Colon (tissue), 2 donors: Measurements from ENCODE around the gene CCNC.
"Not testable (repeated sequence)": the region's sequence is repeated elsewhere in the genome, so short reads cannot be mapped to it uniquely, and the experiment has no call there.

ENCODE experiments used
- FAIRE-seq: peaks from 2 replicates; lab custom pipeline; 2012; peaks lifted over from hg19 to GRCh38; lab: Jason Lieb, UNC
- donor health status: control.
- donor health status: control.

Gene CCNC

DNA sequence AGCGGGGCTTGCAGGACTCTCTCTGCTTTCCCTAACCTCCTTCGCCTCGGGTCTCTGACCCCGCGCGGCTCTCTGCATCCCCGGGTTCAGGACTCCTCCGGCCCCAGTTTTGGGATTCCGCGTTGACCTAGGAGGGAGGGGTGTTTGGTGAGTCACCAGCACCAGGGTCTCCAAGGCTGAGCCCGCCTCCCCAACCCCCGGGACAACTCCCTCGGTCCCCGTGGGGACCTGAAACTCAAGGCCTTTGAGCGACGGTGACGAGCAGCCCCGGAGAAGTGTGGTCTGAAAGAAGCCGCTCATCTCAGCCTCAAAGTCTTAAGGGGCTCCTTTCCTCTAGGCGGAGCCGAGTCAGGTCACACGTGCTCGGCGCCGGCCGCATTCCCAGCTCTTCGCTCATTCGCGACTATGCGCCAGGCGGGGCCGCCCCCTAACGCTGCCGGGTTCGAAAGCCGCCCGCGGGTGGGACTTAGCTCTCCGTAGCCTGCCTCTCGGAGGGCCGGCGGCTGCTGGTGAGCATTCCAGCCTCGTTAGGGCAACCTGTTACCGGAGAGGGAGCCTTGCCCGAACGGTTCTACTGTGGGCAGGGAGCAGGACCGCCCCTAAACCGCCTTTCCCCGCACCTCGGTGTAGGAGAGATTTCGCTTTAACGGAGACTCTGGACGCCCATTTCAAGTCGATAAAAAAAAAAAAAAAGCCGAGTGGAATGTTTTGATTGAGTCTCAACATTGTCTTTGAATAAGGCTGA is 35.1 kb upstream of the CCNC start:
- no peak for FAIRE-seq

DNA sequence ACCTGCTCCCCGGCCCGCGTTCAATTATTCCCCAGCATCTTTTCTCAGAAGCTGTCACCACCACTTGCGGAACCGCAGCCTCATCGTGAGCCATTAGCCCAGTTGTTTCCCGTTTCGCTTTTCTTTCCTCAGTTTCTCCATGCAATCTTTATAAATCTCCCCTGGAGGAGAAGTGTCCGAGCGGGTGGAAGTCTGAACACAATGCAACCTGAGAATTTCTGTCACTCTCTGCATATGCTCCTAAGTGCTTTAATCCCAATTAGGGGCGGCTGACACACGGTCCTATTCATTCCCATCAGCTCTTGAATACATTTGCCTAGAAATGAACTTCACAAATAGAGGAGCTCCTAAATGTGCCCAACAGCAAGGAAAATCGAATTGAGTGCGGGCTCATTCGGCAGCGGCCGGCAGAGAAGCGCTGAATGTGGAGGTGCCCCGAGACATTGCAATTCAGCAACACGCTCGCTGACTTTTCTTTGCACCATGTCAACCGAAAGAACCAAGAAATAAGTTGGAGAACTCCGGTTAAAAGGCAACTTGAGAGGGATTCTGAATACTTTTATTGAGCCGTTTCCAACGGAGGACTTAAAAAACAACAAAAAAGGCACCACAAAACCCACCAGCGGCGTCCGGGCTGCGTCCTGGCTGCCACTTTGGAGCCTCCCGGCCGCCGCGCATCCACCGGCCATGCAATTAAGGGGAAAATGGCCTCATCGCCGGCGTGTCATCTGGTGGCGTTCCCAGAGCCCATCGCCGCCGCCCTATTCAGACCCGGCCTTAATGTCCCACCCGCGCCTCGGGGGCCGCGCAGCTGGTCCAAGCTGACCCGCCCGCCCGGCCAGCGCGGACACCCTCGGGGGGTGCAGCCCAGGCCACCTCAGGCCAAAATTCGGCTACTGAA is 34.3 kb upstream of the CCNC start:
- no peak for FAIRE-seq

DNA sequence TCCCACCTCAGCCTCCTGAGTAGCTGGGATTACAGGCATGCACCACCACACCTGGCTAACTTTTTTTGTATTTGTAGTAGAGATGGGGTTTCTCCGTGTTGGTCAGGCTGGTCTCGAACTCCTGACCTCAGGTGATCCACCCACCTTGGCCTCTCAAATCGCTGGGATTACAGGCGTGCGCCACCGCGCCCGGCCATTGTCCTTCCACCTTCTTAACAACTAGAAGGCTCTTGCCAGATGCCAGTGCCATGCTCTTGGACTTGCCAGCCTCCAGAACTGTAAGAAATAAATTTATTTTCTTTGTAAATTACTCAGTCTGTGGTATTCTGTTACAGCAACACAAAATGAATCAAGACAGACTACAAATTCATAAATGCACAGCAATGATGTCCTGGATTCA is 26.2 kb upstream of the CCNC start:
- not testable (repeated sequence) for FAIRE-seq

DNA sequence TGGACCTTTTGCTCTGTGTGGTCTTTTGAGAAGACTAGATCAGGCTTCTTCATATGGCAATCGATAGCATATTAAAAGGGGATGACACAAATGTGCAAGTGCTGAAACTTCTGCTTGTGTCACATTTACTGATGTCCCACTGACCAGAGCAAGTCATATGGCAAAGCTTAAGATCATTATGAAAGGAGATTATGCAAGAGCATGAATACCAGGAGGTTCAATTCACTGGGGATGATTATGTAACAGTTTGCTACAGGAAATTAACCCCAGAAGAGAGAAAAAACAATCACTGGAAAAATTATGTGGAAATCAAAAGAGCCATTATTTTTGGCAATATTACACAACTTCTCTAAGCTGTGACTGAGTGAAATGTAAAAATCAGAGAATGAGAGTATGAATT is 24.4 kb upstream of the CCNC start:
- no peak for FAIRE-seq

DNA sequence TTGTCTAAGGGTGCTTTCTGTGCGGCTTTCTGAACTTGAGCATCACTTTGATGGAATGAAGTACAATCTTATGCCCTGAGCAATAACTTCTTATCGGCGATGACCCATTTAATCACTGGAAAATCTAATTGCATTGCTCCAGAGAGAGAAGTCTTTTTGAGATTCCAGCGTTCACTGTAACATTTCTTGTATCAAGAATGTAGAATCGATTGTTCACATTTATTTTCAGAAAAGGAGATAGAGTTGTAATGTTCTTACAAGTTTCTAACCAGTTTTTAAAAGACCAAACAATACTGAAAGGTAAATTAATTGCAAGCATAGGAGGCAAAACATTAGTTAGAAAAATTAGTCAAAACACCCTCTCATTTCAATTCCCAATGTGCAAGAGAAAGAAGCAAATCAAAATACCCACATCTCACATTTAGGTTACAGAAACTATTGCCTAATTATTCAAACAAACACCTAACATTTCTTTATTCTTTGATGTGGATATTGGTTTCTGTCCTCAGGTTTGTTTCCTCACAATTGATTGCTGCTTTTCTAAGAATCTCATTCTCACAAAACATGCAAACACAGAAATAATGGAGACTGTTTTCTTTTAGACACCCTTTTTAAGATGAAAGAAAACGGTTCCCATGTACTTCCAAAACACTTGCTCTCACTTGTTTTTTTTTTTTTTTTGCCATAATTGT is 23.4 kb upstream of the CCNC start:
- no peak for FAIRE-seq

DNA sequence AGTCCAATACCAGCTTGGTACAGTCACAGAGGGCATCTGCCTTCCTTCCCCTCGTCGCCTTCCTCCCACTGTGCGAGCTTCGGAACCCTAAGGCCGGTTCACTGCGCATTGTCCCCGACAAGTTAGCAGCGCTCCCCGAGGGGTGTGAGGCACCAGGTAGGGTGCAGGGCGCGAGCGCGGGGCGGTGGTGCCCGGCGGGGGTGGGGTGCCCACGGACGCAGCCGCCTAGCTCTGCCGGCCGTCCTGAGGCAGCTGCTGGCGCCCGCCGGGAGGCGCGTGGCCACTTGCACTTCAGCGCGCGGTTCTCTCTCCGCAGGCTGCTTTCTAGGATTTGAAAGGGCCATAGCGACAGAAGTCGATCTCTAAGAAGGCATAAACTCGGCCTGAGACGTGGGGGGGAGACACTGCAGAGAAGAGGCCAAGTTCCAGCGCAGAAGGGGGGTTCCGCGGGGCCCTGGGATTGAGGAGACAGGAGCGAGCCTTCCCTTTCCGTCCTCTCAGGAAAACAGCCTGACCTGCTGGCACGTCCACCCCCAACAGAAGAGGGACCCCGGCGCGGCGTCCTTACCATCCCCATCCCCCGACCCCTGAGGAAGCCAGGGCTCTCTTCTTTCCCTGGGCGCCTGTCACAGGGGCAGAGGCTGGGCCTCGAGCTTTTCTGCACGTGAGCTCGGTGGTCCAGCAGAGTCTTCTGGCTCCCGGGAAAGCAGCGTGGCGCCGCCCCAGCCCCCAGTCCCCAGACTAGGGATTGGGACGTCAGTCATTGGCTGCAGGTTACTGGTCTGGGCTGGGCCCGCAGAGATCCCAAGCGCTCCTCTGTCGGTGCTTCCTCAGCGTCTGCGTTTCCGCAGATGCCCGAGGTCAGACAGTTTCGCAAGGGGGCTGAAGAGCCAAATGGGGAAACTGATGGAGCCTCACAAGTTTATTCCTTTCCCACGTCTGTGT is 22.5 kb upstream of the CCNC start:
- FAIRE-seq = no peak

DNA sequence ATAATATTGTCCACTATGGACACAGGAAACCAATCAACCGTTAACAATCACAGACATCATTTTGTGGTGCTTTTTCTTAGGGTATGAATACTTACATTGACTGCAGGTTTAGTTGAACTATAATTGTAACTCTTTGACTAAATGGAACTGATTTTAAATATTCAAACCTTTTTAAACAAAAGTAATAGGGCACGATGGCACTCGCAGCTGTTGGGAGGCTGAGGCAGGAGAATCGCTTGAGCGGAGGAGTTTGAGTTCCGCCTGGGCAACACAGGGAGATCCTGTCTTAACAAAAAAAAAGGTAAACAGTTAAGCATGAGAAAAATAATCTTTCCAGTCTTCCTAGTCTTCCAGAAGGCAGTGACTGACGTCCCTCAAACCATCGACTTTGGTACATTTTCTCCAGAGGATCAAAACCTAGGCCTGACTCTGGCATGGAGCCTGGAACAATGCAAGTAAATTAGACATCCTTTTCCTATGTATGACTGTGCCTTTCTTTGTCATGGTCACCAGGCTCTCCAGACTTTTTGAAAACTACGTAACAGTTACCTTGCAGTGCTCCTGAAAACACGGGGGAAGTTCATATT is 21.5 kb upstream of the CCNC start:
- FAIRE-seq = no peak

DNA sequence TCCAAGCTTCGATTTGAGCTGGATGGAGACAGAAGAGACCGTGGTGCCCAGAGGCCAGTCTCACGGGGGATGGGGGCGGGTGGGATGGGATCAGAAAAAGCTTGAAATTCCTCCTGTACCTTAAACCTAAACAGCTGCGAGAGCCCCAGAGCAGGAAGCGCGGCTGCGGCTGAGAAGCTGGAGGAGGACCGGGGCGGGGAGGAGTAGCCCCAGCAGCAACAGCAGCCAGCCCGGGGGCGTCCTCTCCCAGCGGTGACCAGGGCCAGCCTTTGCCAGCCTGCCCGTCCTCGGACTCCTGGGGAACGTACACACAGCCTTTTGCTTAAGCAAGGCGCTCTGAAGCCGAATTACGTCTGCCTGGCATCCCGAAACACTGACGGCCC is 20.8 kb upstream of the CCNC start:
- no peak for FAIRE-seq

DNA sequence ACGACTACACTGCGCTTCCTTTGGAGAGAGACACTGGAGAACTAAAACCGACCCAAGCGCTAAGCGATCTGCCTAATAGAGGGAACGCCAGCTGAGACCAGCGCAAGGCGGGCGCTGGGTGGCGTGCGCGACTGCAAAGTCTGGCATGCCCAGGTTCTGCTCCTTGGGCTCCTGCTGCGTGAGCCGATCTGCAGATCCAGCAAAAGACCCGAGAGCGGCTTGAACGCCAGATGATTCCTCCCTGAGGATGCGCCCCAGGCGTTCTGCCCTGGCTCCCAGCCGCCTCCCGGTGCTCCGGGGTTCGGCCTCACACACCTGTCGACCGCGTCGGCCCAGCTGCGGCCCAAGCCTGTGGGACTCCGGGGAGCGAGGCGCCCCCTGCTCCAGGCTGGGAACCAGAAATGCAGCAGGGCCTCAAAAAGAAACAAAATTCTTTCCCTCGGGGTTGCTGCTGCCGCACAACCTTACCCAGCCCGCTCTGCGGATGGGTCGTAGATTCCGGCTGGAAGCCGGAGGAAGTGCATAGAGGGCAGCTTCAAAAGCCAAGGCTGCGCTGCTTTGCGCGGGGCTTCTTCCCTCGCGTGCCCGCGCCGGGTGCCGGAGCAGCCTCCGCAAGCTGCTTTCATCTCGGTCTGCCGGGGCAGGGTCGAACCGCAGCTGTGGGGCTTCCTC is 20.3 kb upstream of the CCNC start:
- FAIRE-seq = no peak

DNA sequence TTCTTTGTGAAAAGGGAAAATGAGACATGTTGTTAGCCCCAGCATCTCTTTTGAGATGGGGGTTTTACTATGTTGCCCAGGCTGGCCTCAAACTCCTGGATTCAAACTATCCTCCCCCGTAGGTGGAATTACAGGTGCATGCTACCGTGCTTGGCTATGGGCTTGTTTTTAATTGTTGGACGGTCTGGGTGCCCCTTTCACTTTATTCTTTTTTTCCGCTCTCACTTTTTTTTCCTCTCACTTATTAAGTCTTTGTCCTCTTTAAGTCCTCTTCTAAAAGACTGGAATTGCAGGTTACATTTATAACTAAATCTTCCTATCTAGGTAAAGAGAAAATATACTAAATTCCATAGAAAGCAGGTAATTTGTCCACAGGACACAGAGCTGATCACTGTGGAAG is 19.3 kb upstream of the CCNC start:
- FAIRE-seq = no peak

DNA sequence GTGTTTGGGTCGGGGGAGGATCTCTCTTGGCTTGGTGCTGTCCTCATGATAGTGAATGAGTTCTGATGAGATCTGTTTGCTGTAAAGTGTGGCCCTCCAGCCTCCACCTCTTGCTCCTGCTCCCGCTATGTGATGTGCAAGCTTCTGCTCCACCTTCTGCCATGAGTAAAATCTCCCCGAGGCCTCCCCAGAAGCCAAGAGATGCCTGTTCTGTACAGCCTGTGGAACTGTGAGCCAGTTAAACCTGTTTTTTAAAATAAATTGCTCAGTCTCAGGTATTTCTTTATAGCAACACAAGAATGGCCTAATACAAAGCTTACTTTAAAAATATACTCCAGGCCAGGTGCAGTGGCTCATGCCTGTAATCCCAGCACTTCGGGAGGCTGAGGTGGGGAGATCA is 11.3 kb upstream of the CCNC start:
- no peak for FAIRE-seq

DNA sequence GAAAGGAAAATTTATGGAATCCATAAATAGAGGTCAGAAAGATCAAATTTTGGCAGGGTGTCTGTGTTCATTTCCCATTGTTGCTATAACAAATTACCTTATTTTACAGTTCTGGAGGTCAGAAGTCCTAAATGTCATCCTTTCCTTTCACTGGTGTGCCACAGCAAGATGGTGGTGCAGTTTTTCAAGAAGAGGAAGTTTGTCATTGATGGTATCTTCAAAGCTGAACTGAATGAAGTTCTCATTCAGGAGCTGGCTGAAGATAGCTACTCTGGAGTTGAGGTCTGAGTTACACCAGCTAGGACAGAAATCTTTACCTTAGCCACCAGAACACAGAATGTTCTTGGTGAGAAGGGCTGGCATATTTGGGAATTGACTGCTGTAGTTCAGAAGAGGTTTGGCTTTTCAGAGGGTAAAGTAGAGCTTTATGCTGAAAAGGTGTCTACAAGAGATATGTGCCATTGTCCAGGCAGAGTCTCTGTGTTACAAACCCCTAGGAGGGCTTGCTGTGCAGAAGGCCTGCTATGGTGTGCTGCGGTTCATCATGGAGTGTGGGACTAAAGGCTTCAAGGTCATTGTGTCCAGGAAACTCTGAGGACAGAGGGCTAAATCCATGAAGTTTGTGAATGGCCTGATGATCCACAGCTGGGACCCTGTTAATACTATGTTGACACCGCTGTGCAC is 7.2 kb upstream of the CCNC start:
- no peak for FAIRE-seq

DNA sequence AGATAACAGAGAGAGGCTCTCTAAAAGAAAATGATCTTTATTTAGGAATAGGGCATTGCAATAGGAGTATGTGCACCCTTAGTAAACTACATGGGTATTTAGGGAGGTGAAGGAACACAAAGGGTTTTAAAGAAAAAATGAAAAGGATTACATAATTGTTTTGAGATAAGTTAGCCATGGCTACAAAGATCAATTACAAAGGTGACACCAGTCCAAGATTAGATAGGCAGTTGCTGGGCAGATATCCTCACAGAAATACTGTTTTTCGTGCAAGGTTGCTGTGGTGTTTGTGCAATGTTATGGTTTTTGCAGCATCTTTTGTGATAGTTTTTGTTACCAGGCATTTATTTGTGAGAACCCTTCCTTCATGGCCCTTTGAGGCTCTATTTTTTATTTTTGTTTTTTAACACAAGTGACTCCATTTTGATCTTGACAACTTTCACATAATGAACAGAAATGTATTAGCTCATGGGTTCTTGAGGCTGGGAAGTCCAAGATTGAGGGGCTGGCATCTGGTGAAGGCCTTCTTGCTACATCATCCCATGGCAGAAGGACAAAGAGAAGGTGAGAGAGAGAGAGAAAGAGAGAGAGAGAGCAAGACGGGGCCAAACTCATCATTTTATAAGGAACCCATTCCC is 5.6 kb upstream of the CCNC start:
- FAIRE-seq = no peak

DNA sequence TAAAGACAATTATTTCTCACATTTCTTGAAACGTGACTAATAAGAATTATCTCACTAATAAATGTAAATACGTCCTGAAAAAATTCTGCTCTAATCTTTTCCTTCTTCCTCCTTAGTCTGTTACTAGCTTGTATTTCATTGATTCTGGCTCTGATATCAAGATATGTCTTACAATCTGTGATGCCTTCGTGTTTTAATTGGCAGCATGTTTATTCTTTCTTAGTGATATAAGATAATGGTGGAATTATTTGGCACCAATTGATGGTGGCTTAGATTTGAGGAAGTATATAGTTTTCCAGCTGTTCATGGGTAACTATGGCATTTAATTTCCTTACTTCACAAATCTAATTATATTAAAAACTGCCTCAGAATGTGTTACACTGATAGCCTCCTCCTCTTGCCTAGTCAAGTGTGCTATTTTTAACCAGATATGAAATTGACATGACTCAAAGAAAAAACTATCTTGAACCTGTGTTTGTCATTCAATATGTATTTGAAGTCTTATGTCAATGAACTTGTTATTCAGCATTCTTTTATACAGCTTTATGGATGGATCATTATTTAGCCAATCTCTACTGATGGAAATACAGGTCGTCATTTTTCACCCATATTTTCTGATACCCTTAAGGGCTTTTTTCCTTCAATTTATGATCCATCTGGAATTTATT is 5.3 kb downstream of the CCNC start:
- FAIRE-seq = no peak

DNA sequence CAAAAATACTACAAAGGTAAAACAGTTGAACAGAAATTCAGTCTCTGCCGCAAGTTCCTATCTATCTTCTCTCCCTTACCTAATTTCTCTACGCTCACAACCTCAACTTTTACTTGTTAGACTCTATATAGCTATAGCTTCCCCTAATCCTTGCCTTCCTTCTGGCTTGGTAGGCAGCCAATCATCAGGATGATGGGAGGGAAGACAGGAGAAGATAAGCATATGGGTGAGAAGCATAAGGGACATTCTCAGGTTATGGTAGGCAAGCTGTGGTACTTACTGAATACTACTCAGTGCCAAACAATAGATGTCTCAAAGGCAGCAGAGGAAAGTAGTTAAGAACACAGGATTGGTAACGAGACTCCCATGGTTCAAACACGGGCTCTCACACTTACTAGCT is 7.8 kb downstream of the CCNC start:
- FAIRE-seq = no peak

DNA sequence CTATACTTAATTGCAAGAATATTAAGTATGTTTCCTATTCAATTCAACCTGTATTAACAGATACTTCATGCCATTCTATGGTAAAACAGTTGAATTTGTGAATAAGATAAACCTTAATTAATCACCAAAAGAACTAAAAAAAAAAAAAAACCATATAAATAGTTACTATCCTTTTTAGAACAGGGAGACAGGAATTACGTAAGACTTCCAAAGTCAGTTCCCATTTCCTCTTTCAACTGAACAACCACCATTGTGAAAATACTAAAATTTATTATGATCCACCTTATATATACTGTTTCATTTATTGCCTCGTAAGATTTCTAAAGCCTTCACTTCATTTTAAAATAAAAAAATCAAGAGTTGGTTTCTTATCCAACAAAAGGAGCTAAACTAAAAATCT is 9.4 kb downstream of the CCNC start:
- no peak for FAIRE-seq

DNA sequence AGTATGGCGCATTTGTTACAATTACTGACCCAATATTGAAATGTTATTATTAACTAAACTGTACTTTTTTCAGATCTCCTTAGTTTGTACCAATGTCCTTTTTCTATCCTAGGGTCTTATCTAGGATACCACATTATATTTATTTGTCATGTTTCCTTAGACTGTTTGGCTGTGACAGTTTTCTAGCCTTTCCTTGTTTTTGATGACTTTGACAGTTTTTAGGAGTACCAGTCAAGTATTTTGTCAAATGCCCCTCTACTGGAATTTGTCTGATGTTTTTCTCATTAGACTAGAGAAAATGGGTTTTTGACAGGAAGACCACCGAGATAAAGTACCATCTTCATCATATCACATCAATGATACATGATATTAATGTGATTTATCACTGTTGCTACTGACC is 14.6 kb downstream of the CCNC start:
- FAIRE-seq = no peak

DNA sequence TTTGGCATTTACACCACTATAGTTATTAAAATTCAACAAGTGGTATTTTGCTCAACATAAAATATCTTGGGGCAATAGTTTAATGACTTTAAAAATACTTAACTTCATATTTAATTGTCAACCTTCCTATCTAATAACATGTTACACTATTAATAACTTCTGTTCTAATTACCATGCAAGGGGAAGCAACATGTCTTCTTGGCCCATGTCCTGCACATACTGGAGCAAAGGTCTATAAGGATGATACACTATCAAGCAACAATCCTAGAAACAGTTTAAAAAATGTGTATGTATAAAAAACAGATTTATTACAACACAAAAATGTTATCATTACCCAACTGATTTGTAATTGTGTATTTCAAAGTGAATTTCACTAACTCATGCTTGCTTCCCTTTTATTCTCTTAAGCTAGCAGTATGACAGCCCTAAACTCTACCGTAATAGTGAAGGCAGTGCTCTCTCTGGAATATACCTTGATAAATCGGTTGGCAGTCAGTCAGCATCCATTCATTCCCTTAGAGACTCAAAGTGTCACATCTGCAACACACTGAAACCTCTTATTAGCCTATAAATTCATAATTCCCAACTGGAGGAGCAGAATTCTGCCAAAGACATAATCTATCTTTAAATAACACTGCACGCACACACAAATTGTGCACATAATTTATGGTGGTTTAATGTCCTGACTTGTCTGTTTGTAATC is 18.3 kb downstream of the CCNC start:
- FAIRE-seq = no peak

DNA sequence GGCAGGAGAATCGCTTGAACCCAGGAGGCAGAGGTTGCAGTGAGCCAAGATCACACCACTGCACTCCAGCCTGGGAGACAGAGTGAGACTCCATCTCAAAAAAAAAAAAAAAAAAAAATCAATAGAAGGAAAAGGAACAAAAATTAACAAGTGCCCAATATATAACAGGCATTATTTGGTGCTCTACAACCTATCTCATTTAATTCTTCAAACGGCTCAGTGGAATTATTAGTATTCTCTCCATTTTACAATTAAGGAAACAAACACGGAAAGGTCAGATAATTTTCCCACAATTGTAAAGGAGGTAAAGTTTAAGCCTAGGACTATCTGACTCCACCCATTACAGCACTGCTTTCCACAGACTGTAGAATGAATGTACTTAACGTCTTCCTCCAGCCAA is 19.8 kb downstream of the CCNC start:
- FAIRE-seq = no peak
